Activated CD8-positive, alpha-beta memory T cell treated with anti-CD3 and anti-CD28 coated beads, Interleukin-2, amount 50 U/mL, for 1 hour (primary cell): ENCODE measurements around the gene EPB41L4A.

Experiments
- DNase-seq: peaks from one replicate; pipeline ENCODE4 v3.0.0-alpha.2; 2020; ENCODE audit errors: extremely low read depth

EPB41L4A gene

DNA sequence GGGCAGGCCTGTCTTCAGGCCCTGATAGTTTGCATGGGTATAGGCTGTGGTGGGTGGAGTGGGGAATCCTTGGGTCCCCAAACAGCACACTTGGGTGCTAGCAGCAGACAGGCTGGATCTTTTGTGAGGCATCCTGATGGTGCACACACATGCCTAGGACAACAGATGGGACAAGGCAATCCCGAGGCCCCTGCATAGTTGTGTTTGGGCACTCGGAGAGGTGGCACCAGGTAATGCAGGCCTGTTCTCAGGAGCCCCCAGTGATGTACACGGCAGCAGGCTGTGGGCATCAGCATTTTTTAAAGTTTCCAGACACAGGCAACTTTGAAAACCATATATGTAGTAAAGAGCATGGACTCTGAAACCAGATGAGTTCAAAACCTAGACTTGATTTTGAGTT is 65.4 kb downstream of the EPB41L4A start:
- DNase-seq: no peak

DNA sequence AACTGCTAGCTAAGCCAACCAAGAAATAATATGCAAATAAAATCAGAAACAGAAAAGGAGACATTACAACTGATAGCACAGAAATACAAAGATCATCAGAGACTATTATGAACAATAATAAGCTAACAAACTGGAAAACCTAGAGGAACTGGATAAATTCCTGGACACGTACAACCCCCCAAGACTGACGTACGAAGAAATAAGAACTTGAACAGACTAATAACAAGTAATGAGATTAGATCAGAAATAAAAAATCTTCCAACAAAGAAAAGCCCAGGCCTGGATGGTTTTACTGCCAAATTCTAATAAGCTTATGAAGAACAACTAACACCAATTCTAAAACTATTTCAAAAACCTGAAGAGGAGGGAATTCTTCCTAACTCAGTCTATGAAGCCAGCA is 67.9 kb downstream of the EPB41L4A start:
- DNase-seq: no peak

DNA sequence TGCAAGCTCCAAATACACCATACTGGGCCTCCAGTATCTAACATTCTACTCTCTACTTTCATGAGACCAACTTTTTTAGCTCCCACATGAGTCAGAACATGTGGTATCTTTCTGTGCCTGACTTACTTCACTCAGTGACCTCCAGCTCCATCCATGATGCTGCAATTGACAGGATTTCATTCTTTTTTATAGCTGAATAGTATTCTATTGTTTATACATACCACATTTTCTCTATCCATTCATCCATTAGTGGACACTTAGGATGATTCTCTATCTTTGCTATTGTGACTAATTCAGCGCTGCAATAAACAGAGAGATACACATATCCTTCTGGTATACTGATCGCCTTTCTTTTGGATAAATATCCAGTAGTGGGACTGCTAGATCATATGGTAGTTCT is 68.5 kb downstream of the EPB41L4A start:
- DNase-seq: no peak

DNA sequence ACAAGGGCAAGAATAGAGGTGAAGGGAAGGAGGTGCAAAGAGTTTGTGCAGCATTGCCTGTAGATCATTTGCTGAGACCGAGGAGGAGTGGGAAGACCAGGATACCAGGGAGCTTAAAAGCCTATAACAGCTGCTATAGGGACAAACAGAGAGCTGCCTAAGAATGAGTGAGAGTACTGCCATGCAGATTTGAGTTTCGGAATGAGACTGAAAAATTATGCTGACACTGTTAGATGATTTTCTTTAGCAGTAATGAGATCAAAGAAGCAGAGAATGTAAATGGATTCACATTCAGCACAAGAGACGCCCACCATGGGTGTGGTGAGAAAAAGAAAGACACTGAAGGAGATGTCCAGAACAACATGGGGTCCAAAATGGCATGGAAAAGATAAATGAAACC is 69.7 kb downstream of the EPB41L4A start:
- no peak for DNase-seq

DNA sequence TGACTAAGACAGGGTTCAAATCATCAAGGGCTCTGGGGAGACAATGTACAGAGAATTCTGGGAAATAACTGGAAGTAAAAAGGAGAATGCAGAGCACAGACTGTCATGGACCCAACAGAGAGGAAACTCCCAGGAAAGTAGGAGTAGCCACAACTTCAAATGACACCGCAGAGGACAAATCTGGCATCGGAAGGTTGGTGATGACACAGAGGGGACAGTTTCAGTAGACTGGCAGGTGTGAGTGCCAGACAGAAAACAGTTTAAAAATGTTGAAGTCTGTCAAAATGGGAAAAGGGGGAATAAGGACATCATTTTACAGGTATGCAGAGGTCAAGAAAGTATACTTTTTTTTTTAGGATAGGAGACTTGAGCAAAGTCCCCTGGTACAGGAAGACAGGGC is 70.2 kb downstream of the EPB41L4A start:
- DNase-seq: no peak

DNA sequence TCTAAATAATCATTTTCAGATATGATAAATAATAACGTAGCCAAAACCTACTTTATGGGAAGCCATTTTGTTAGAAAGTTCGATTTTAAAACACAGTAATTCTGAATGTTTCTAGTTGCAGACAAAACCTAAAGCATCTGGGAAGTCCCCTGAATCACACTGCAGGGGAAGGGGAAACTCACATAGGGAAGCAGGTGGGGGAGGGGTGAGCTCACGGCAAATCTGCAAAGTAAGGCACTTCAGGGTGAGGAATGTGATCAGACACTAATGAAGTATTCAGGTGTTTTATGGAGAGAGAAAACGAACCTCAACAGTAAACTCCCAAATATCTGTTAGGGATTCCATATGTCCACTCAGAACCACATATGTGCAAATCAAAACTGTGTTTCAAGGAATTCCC is 70.7 kb downstream of the EPB41L4A start:
- no peak for DNase-seq

DNA sequence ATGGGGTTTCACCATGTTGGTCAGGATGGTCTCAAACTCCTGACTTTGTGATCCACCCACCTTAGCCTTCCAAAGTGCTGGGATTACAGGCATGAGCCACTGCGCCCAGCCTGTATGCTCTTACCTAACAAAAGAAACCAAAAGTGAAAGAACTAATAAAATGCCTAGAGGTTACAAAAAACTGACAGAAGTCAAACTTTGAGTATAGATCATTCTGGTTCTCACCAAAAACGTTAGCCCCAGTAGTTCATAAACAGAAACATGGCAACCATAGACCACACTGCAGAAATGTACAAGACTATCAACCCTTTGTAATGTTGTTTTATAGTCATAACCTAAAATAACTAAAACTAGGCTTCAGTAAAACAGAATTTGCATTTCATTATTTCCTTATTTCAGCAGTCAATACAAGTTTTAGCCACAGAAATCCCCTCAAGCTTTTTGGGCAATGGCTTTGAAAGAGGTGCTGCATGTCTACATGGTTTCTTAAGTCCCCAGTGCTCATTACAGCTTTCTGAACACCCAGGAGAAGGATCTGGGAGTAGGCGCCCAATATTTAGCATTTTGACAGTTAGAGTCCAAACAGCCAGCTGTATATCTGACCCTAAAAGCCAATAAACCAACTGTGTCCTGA is 72.5 kb downstream of the EPB41L4A start:
- no peak for DNase-seq

DNA sequence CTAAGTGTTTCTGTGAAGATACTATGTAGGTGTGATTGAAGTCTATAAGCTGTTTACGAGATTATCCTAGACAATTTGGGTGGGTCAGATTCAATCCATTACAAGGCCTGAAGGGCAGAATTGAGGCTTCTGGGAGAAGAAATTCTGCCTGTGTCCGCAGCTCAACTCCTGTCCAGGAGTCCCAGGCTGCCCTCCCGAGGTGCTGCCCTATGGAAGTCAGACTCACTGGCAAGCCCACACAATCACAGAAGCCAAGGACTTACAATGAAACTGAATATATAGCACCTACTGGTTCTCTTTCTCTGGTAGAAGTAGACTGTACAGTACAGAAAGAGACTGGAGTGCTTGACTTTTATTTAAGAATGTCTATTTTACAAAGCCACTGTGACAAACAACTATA is 74.5 kb downstream of the EPB41L4A start:
- DNase-seq: no peak

DNA sequence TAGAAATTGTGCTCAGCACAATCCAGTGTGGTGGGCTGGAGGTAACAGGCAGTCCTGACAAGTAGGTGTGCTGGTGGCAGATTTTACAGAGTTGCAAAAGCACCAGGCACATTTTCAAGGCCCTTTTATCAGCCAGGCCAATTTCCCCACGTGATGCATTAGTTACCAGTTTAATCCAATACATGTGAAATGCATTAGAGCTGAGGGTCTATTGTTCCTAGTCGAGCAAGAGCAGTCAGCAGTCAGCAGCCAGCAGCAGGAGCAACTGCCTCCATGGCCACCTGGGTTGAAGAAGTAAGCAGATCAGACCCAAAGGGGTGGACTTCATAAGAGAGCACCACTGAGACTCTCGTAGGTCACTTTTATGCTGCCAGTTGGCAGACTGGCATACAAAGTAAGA is 76.7 kb downstream of the EPB41L4A start:
- DNase-seq: no peak

DNA sequence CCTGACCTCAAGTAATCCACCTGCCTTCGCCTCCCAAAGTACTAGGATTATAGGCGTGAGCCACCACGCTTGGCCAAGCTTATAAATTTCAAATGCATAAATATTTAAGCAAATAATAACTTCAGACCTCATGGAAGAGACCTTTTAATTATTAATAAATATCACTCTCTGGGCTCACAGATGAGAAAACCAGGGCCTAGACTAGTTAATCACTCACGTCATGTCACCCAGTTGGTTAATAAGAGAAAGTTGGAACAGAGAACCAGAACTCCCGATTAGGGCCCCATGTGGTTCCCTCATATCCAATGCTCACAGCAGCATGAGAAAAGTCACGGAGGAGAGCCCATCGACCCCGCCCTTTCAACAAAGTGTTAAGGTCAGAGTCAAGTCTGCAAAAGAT is 79.3 kb downstream of the EPB41L4A start:
- no peak for DNase-seq

DNA sequence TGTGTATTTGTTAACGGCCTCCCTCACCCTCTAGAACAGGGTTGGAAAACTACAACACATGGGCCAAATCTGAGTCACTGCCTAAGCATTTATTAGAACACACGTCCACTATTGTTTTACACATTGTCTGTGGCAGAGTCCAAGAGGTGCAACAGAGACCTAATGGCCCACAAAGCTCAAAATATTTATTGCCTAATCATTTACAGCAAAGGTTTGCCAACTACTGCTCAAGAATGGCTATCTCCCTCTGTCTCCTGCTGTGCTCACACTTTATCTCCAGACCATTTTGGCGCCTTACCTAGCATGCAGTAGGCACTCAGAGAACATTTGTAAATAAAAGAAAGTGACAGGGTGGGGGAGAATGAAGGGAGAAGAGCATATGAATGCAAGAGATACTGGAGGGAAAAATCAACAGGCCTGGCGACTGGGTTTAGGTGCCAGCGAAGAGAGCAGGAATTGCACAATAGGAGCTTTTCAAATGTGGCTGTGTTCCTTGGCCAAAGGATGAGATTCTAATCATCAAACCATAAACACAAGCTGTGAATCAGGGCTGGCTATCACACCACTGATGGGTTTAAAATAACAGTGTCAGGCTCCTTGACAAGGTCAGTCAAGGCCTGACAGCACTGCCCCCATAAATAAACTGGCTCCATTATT is 80.3 kb downstream of the EPB41L4A start:
- no peak for DNase-seq

DNA sequence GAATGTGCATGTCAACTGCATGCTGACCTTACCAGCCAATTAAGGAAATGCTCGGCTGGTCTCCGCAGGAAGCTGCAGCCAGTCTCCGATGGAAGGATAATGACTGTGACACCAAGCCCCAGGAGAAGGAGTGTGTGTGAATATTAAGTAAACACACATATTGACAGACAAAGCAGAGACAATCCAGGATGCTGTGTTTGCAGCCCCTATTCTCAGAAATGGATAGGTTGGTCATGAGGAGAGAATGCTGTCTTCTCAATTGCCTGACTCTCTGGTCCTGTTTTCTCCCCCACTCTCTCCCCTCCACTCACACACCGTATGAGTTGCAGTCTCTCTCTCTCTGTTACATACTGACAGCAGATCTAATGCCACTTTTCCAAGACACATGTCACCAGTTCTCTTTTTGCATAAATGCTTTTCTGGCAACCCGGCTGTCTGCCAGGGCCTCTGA is 85.7 kb downstream of the EPB41L4A start:
- DNase-seq: no peak

DNA sequence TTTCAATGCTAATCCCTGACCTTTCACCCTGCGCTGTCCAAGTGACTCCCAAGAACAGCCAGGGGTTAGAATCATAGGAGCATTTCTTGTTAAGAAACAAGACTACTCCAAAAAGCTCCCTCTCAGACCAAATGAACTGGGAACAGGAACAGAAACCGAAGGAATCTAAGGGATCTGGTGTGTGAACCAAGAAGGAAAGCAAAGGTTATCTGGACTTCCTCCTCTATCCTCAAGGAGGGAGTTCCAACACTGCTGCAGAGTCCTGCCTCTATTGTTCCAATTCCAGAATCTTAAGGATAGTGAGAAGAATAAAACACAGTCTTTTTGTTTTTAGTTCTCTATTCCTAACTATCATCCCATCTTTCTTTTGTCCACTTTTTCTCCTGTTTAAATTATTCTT is 87.2 kb downstream of the EPB41L4A start:
- DNase-seq: no peak

DNA sequence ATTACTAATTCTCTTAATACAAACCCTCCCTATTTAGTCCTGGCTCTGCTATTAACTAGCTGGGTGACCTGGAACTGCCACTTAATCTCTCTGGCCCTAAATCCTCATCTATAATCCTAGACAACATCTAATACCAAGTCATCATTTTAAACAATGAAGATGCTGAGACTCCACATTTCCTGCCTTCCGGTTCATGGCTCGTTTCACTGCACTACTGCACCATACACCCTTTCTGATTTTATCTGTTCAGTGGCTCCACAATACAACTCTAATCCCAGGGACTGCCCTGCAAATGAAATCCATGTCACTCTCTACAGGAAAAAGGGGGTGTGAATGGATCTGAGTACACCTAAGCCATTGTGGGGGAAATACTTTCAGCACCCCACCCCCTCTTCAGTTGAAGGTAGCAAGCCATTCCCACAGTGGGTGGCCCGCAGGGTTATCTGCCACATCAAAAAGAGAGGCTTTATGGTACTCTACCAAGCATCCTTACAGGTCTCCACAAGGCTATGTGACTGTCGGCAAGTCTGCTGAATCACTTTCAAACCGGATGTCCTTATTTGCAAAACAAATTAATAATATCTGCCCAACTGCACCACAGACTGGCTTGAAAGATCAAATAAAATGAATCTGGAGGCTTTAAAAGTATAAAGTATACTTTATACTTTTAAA is 89.5 kb downstream of the EPB41L4A start:
- DNase-seq: no peak

DNA sequence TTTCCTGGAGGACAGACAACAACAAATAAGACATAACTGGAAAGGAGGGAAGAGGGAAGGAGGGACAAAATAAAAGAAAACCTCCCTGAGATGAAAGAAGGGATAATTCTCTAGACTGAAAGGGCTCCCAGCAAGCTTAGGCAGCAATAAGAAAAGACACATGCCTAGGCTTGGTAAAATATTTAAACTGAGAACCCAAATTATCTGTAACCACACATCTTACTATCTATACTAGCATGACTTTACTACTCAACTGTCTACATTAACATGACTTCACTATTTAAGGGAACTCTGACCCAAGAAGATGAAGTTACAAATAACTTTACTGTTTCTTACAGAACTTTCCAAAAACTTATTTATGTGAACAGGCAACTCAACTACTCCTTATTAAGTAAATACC is 95.9 kb downstream of the EPB41L4A start:
- DNase-seq: no peak

DNA sequence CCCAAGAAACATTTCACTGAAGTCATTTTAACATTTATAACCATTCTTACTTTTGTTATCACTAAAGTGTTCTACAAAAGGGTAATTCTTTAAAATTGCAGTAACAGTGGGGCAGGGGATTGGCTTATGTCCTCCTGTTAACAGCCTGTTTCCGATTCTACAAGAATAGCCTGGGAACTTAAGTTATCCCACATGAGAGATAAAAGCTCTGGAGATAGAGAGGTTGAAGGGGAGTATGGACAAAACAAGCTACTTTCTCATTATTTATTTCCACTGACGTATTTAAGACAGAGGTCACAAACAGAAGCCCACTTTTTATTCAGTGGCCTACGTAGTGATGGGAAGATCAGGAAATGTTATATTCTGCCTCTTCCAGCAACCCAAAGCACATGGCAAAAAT is 98.7 kb downstream of the EPB41L4A start:
- DNase-seq: no peak

DNA sequence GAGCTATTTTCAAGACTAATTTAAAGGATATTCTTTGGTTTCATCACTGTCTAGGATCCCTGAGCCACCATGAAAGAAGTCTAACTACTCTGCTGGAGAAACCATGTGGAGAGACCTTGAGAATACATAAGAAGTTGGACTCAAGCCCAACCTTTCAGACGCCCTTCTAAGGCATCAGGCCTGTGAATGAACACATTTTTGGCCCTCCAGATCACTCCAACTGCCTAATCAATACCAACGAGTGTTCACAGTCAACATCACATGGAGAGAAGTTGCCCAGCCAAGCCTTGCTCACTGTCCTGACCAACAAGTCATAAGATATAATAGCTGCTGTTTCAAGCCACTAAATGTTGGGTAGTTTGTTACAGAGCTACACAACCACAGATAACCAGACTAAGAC is 100.7 kb downstream of the EPB41L4A start:
- no peak for DNase-seq

DNA sequence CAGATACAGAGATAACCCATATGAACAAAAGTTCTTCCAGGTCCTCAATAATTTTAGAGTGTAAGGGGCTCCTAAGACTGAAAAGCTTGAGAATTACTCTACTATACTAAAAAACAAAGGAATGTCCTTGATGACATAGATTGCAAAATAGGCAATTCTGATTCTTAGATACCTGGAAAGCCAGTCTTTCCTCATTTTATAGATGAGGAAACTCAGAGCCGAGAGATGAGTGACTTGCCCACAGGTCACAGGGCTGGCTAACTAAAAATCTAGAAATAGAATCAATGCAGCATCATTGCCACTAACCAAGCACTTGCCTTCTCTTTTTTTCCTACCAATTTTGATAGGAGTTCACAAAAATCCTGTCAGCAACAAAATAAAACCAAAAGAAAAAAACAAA is 101.2 kb downstream of the EPB41L4A start:
- no peak for DNase-seq

DNA sequence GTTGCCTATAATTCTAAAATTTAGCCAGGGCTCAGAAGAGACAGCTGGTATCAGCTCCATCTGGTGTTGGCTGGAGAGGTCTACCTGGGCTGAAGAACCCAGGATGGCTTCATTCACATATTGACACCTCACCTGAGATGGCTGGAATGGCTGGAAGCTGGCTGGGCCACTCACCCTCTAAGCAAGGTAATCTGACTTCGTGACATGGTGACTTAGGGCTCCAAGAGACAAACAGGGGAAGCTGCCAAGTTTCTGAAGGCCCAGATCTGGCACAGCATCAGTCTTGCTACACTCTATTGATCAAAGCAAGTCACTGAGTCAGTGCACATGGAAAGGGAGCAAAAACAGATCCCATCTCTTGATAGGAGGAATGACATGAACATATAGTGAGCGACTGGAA is 102.3 kb downstream of the EPB41L4A start:
- DNase-seq: no peak

DNA sequence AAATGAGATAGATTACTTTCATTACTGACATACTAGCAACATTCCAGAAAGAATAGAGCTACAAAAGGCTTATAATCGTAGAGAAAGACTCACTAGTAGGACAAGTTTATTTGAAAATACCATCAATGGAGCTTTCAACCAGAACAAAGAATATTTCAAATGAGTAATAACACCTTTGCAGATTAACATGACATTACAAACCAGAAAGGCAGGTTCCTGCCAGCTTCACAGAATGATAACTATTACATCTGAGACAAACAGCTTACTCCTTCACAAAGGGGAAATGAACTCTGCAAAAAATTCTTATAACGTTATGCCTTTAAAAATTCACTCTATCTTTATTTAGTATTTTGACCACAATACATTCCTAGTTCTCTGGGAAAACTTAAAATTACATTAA is 103.1 kb downstream of the EPB41L4A start:
- no peak for DNase-seq

DNA sequence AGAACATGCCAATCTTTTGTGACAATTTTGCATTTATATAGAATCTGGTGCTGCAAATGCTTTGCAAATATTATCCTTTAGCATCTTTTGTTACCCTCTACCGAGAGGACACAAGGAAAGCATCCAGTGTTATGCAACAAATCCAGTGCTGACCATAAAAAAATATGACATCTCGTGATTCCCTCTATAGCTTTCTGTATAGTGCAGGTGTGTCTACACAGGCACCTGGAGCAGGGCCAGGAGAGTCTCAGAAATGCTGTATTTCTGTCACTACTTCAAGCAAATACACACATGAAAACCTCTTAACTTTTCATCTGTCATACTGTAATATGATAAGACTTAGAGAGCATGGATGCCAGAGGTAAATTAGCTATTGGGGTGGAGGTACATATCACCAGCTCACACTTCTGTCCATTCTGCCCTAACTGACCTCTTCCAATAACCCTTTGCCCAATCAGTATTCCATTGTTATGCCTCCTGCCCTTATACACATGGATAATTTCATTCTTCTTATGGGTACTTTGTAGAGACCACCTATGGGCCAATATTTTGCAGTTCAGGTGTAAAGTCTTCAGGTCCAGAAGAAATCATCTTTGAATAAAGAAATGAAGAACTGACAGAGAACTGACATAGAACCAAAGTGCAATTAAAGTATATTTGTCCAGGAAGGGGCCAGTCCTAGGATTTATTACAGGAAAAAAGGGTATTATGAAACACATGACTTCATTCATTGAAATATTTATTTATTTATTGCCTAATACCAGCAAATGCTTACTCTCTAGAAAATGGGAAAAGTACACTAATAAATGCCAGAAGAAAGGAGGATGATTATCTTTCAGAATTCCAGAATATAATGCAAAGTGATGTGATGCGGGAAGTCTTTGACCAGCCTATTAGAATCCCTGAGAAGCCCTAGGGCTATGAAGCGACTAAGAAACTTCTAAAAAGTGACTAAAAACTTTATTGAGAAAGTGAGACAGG is 106.5 kb downstream of the EPB41L4A start:
- no peak for DNase-seq

DNA sequence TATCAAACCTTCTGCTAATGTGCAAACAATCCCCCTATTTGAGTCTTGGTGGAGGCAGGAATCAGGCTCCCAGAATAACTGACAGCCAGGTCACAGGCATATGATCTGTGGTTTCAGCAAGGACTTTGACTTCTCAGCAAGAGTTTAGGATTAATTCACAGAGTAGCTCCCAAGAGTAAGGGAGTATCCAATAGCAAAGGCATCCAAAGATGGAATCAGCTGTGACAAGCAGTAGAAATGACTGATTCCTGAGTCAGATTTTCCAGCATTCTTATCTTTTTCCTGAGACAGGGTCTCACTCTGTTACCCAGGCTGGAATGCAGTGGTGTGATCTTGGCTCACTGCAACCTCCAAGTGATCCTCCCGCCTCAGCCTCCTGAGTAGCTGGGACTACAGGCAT is 108.3 kb downstream of the EPB41L4A start:
- DNase-seq: no peak
